OCI-LY3 (cell line): ENCODE measurements around the gene APOA4.

Source experiments
- CTCF ChIP-seq: fragments of 200-600, 300-600 bp; sonication (generic); IDR thresholded peaks from 2 replicates; pipeline ENCODE4 v1.5.1; 2014; ENCODE audit warnings: antibody characterized with exemption, low read length, low read depth
- EZH2phosphoT487 ChIP-seq: fragments of 200-600 bp; shearing (Covaris generic); IDR thresholded peaks from 2 replicates; pipeline ENCODE4 v1.6.1; 2018; ENCODE audit warnings: antibody characterized with exemption, mixed run types, low read depth

- TF ChIP-seq CTCF: no peak
- TF ChIP-seq EZH2phosphoT487: no peak
Observed at GRCh38 chr11:116830184-116830912, 7.2 kb upstream of the APOA4 start.
